HepG2 (cell line): Measurements from ENCODE around the gene MRPL34. TPM values are rescaled to one million over a fixed set of nuclear protein-coding genes. Genes with fewer than 3 reads are reported as not detected.

Experiments
- ATF2 ChIP-seq: sonication (generic); formaldehyde crosslinking; IDR thresholded peaks from 2 replicates; pipeline ENCODE4 v1.4.0; 2020; ENCODE audit warnings: missing genetic modification reagents
- BCL3 ChIP-seq: sonication (generic); formaldehyde crosslinking; IDR thresholded peaks from 2 replicates; pipeline ENCODE4 v1.5.1; 2020; ENCODE audit warnings: mild to moderate bottlenecking, missing genetic modification reagents, moderate library complexity
- BORCS8-MEF2B ChIP-seq: sonication (generic); formaldehyde crosslinking; IDR thresholded peaks from 2 replicates; pipeline ENCODE4 v1.8.0; 2022; ENCODE audit warnings: mild to moderate bottlenecking, missing genetic modification reagents
- DNMT1 ChIP-seq: sonication (generic); formaldehyde crosslinking; IDR thresholded peaks from 2 replicates; pipeline ENCODE4 v1.5.1; 2020; ENCODE audit warnings: mild to moderate bottlenecking, missing genetic modification reagents
- ETV6 ChIP-seq: sonication (generic); formaldehyde crosslinking; conservative IDR thresholded peaks from 2 replicates; pipeline ENCODE4 v1.4.0; 2020; ENCODE audit warnings: missing genetic modification reagents
- GATAD2A ChIP-seq: IDR thresholded peaks from 2 replicates; pipeline ENCODE4 v1.6.1; 2016
- NFKBIZ ChIP-seq: IDR thresholded peaks from 2 replicates; pipeline ENCODE4 v1.6.1; 2018; ENCODE audit warnings: missing genetic modification reagents, missing compliant biosample characterization
- THAP11 ChIP-seq: IDR thresholded peaks from 2 replicates; pipeline ENCODE4 v1.6.1; 2016; ENCODE audit warnings: missing biosample characterization, missing genetic modification reagents
- UBTF ChIP-seq: sonication (generic); formaldehyde crosslinking; IDR thresholded peaks from 2 replicates; pipeline ENCODE4 v1.4.0; 2020; ENCODE audit warnings: mild to moderate bottlenecking, missing genetic modification reagents
- ZBTB26 ChIP-seq: IDR thresholded peaks from 2 replicates; pipeline ENCODE4 v1.6.1; 2016; ENCODE audit warnings: missing compliant biosample characterization, missing genetic modification reagents, borderline replicate concordance
- ZFP82 ChIP-seq: sonication (generic); formaldehyde crosslinking; IDR thresholded peaks from 2 replicates; pipeline ENCODE4 v1.5.1; 2020; ENCODE audit warnings: mild to moderate bottlenecking, missing genetic modification reagents, borderline replicate concordance
- ZKSCAN8 ChIP-seq: IDR thresholded peaks from 2 replicates; pipeline ENCODE4 v1.6.1; 2016; ENCODE audit warnings: borderline replicate concordance, missing genetic modification reagents, missing compliant biosample characterization
- ZNF263 ChIP-seq: sonication (generic); formaldehyde crosslinking; IDR thresholded peaks from 2 replicates; pipeline ENCODE4 v1.4.0; 2020; ENCODE audit warnings: missing genetic modification reagents
- ZNF276 ChIP-seq: sonication (generic); formaldehyde crosslinking; IDR thresholded peaks from 2 replicates; pipeline ENCODE4 v1.4.0; 2020; ENCODE audit warnings: mild to moderate bottlenecking, low read depth, missing genetic modification reagents
- ZNF430 ChIP-seq: sonication (generic); formaldehyde crosslinking; IDR thresholded peaks from 2 replicates; pipeline ENCODE4 v1.9.0; 2021; ENCODE audit warnings: mild to moderate bottlenecking, missing genetic modification reagents
- ZNF691 ChIP-seq: sonication (generic); formaldehyde crosslinking; IDR thresholded peaks from 2 replicates; pipeline ENCODE4 v1.4.0; 2020; ENCODE audit warnings: missing genetic modification reagents, low read depth, mild to moderate bottlenecking, borderline replicate concordance
- ZNF800 ChIP-seq: sonication (generic); formaldehyde crosslinking; IDR thresholded peaks from 2 replicates; pipeline ENCODE4 v1.4.0; 2020; ENCODE audit warnings: missing genetic modification reagents
- polyA plus RNA-seq, 8 experiments: library from polyadenylated mRNA; depleted of rRNA in 3 of 8; stranded (reverse) in 7 of 8; unstranded in 1 of 8; fragments of >200 nt; fragmentation: Illumina TruSeq in 4 of 8; extraction: Trizol in 4 of 8; gene quantifications; 2 replicates each; pipeline versions ENCODE4 v1.2.1 to v1.2.3, GENCODE V29; 2011 to 2016; ENCODE audit warnings: low read depth in 4 of 8, missing spikeins in 1 of 8, mixed read lengths in 1 of 8; ENCODE audit not compliant: insufficient read depth in 1 of 8
- total RNA-seq, 5 experiments: library from RNA; depleted of rRNA; stranded (reverse); fragments of >200 nt; fragmentation: Illumina TruSeq; extraction: Trizol; gene quantifications; 2 replicates each; pipeline ENCODE4 v1.2.3, GENCODE V29; 2016; ENCODE audit warnings: low read depth in 1 of 5

Gene MRPL34
- total and polyA plus RNA-seq, 2 of the 13 experiments (the other 11 are each of a cell fraction or from before 2014, with no cell fraction given) = 74.0 to 77.3 TPM

- TF ChIP-seq ZNF800 (CRISPR knock-in tag) (peak; percentile 63; the same call in 1 of the 2 replicates), ZNF691 (peak; percentile 53; the same call in 1 of the 2 replicates), ZNF430 (peak; percentile 49; the same call in 1 of the 2 replicates), ATF2 (CRISPR knock-in tag) (peak; percentile 37; the same call in 1 of the 2 replicates), BCL3 (CRISPR knock-in tag) (peak; percentile 56; the same call in 1 of the 2 replicates), BORCS8-MEF2B (CRISPR knock-in tag) (peak; percentile 48; the same call in 1 of the 2 replicates), UBTF (CRISPR knock-in tag) (peak; percentile 80), ETV6 (0 out of 2 replicates have a peak, but pooled peaks have one; percentile 43), ZKSCAN8 (0 out of 2 replicates have a peak, but pooled peaks have one; percentile 37), THAP11 (CRISPR knock-in tag) (peak; percentile 55), ZNF276 (CRISPR knock-in tag) (peak; percentile 59; the same call in 1 of the 2 replicates), NFKBIZ (no peak), GATAD2A (CRISPR knock-in tag) (0 out of 2 replicates have a peak, but pooled peaks have one; percentile 27), ZNF263 (CRISPR knock-in tag) (peak; percentile 57; the same call in 1 of the 2 replicates), ZFP82 (CRISPR knock-in tag) (no peak), DNMT1 (CRISPR knock-in tag) (0 out of 2 replicates have a peak, but pooled peaks have one; percentile 64), ZBTB26 (CRISPR knock-in tag) (0 out of 2 replicates have a peak, but pooled peaks have one; percentile 47)
Observed at GRCh38 chr19:17282488-17283125, 23.1 kb upstream of the MRPL34 start (continued).
